K562 (cell line): ENCODE results near the gene AUNIP. TPM values are rescaled to one million over a fixed set of nuclear protein-coding genes. Genes with fewer than 3 reads are reported as not detected.

ENCODE experiments used
- ARID1B ChIP-seq: fragments of 450-650 bp; IDR thresholded peaks from 2 replicates; pipeline ENCODE4 v1.6.1; 2016; ENCODE audit warnings: antibody characterized with exemption, mild to moderate bottlenecking, inconsistent platforms
- BCL6 ChIP-seq: fragments of 250-450 bp; sonication (Bioruptor Pico); IDR thresholded peaks from 2 replicates; pipeline ENCODE4 v1.4.0; 2020
- CTCFL ChIP-seq: IDR thresholded peaks from 2 replicates; pipeline ENCODE4 v1.6.1; 2011; ENCODE audit warnings: borderline replicate concordance, low read depth, mild to moderate bottlenecking, moderate library complexity, low read length; ENCODE audit not compliant: insufficient read depth, poor library complexity, severe bottlenecking
- EP300 ChIP-seq: IDR thresholded peaks from 2 replicates; pipeline ENCODE4 v1.6.1; 2012; ENCODE audit warnings: low read length, improper control_type of control experiment
- EZH2 ChIP-seq: IDR thresholded peaks from 2 replicates; pipeline ENCODE4 v1.6.1; 2012; ENCODE audit warnings: low read depth, mild to moderate bottlenecking, inconsistent platforms, low read length, borderline replicate concordance
- FOXJ2 ChIP-seq: fragments of 200-800 bp; sonication (Bioruptor generic); IDR thresholded peaks from 2 replicates; pipeline ENCODE4 v1.6.1; 2016; ENCODE audit warnings: missing genetic modification characterization, missing compliant biosample characterization
- FOXK2 ChIP-seq, 2 experiments: fragments of 450-650 bp; IDR thresholded peaks in 1 of 2; conservative IDR thresholded peaks in 1 of 2; 2 replicates each; pipeline ENCODE4 v1.6.1; 2016; ENCODE audit warnings: low read depth in 2 of 2, mild to moderate bottlenecking in 1 of 2
- HCFC1 ChIP-seq: IDR thresholded peaks from 2 replicates; pipeline ENCODE4 v1.6.1; 2012; ENCODE audit warnings: low read depth, low read length, improper control_type of control experiment
- LCOR ChIP-seq: sonication (generic); formaldehyde crosslinking; IDR thresholded peaks from 2 replicates; pipeline ENCODE4 v1.8.0; 2022; ENCODE audit warnings: mild to moderate bottlenecking, missing genetic modification reagents
- MAFK ChIP-seq: IDR thresholded peaks from 2 replicates; pipeline ENCODE4 v1.6.1; 2011; ENCODE audit warnings: low read length, improper control_type of control experiment
- RAD21 ChIP-seq, 2 experiments: fragments of 250-450 bp in 1 of 2; fragments of 450-650 bp in 1 of 2; sonication (Bioruptor Pico) in 1 of 2; formaldehyde crosslinking in 1 of 2; IDR thresholded peaks in 1 of 2; conservative IDR thresholded peaks in 1 of 2; 2 replicates each; pipeline versions ENCODE4 v1.4.0 to v1.8.0; 2020 to 2022; ENCODE audit warnings: mild to moderate bottlenecking in 2 of 2, moderate library complexity in 1 of 2
- RBM34 ChIP-seq: fragments of 200-400 bp; formaldehyde crosslinking; IDR thresholded peaks from 2 replicates; pipeline ENCODE4 v1.6.1; 2018; ENCODE audit warnings: low read length, borderline replicate concordance; ENCODE audit not compliant: insufficient read depth
- RCOR1 ChIP-seq, 2 experiments: IDR thresholded peaks; 2 replicates each; pipeline ENCODE4 v1.6.1; 2012; ENCODE audit warnings: low read depth in 2 of 2, low read length in 2 of 2, borderline replicate concordance in 1 of 2, improper control_type of control experiment in 1 of 2
- RFX7 ChIP-seq: fragments of 250-450 bp; sonication (Bioruptor Pico); IDR thresholded peaks from 2 replicates; pipeline ENCODE4 v1.5.1; 2021; ENCODE audit warnings: mild to moderate bottlenecking
- RHOXF2B ChIP-seq: fragments of 250-450 bp; sonication (Bioruptor Pico); conservative IDR thresholded peaks from 2 replicates; pipeline ENCODE4 v1.5.1; 2021
- SMARCE1 ChIP-seq: fragments of 450-650 bp; IDR thresholded peaks from 2 replicates; pipeline ENCODE4 v1.7.1; 2016; ENCODE audit warnings: mild to moderate bottlenecking
- SMC3 ChIP-seq: conservative IDR thresholded peaks from 2 replicates; pipeline ENCODE4 v1.6.1; 2011; ENCODE audit warnings: low read depth, low read length, improper control_type of control experiment; ENCODE audit not compliant: insufficient read depth
- ZBTB9 ChIP-seq: fragments of 450-650 bp; formaldehyde crosslinking; IDR thresholded peaks from 2 replicates; pipeline ENCODE4 v1.4.0; 2020; ENCODE audit warnings: mild to moderate bottlenecking, moderate library complexity
- ZFP36 ChIP-seq: fragments of 150-350 bp; IDR thresholded peaks from 2 replicates; pipeline ENCODE4 v1.6.1; 2018; ENCODE audit warnings: low read length, low read depth; ENCODE audit not compliant: partially characterized antibody
- polyA plus RNA-seq, 8 experiments: library from polyadenylated mRNA; depleted of rRNA in 4 of 8; stranded (reverse) in 5 of 8; unstranded in 3 of 8; fragments of >200 nt; fragmentation: Nextera tagmentation in 2 of 8; fragmentation: Illumina TruSeq in 1 of 8; extraction: Ambion mirVana in 2 of 8; extraction: Trizol in 1 of 8; gene quantifications; 2 replicates each; pipeline versions ENCODE4 v1.2.1 to v1.2.3, GENCODE V29; 2011 to 2014; ENCODE audit warnings: inconsistent platforms in 1 of 8, missing spikeins in 1 of 8
- total RNA-seq, 7 experiments: library from RNA; depleted of rRNA in 6 of 7; stranded (reverse); fragments of >200 nt in 6 of 7; fragmentation: Illumina TruSeq in 2 of 7; extraction: Trizol in 2 of 7; gene quantifications; 2 replicates each; pipeline versions ENCODE4 v1.2.1 to v1.2.3, GENCODE V29; 2011 to 2021; ENCODE audit warnings: low replicate concordance in 1 of 7
- TF ChIP-seq, protein P1 (sequence below): fragments of 250-450 bp; sonication (Bioruptor Pico); IDR thresholded peaks from 2 replicates; pipeline ENCODE4 v1.5.0; 2021; ENCODE audit warnings: mild to moderate bottlenecking, moderate library complexity

The AUNIP gene
- total and polyA plus RNA-seq, 9 of the 15 experiments (the other 6 are each of a cell fraction or from before 2014, with no cell fraction given): 12.1 to 53.8 (median 47.1) TPM

GRCh38 chr1:25796811-25797458 lies 62.3 kb downstream of the AUNIP start (continued):
- peak; percentile 58 to 86; a peak in 3 of 4 replicates for TF ChIP-seq RCOR1 (IDR thresholded peaks at IDR 0.05; ENCODE audit: borderline replicate concordance in 1 of 2, low read depth in 2 of 2, low read length in 2 of 2)
- TF ChIP-seq CTCFL: peak; percentile 63
- TF ChIP-seq ARID1B: no peak
- TF ChIP-seq HCFC1: no peak; the same call in 1 of the 2 replicates
- TF ChIP-seq RBM34: no peak
- TF ChIP-seq RHOXF2B: 0 out of 2 replicates have a peak, but pooled peaks have one; percentile 84
- no peak for TF ChIP-seq FOXK2 (conservative IDR thresholded peaks at IDR 0.05 in 1 of 2, IDR thresholded peaks at IDR 0.05 in 1 of 2; ENCODE audit: low read depth in 2 of 2)
- TF ChIP-seq MAFK: no peak
- 0 out of 2 replicates have a peak, but pooled peaks have one; percentile 12 for TF ChIP-seq EP300
- peak; percentile 34 for TF ChIP-seq ZFP36
- TF ChIP-seq, protein P1, sequence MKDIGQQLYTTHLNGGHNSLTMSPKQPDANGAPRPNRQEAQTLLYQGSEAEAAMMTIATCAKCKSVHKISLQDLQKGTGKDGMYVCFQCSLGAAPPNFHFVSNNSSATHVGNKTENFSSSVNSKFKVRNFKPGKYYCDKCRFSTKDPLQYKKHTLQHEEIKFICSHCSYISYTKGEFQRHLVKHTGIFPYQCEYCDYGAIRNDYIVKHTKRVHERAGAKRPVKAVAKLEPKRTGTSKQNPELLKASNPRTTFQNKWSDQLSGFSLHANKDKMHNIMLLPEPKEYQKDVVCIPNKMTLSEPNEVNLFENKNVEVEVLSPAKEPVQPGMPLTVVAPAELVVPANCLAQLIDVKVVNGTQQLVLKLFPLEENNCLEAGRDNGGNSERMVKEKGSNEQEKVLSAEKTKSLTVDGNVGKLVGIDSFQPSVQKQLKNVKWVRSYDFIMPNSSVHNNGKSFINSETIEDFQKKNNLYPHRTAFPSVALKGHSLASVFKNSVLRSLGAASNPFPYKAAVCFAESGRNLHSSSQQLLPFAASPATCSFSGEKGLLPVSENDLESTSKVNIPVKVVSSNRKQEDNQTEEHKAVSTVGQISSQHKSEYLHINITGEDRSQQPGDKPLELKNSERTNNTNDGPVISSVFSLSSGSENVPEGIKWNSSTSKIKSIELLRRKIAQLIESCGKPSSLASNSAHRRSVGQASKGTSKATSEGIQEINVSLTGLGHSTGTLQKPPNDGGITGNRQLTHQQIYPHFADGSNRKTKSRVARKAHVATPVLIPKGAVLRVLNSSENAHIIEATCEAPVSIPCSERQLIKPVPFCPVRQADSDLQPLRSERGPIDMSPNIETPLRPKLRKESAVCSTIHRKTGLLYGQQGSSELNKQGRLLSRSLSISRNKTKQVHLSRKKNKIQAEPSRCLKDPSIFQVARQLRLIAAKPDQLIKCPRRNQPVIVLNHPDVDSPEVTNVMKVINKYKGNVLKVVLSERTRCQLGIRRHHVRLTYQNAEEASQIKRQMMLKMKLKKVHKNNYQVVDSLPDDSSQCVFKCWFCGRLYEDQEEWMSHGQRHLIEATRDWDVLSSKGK (CRISPR knock-in tag): no peak
- peak; percentile 79; the same call in 1 of the 2 replicates for TF ChIP-seq LCOR
- peak; percentile 78 for TF ChIP-seq SMC3
- TF ChIP-seq SMARCE1: no peak
- TF ChIP-seq BCL6: no peak
- no peak for TF ChIP-seq FOXJ2 (tag)
- peak; percentile 88 to 97 for TF ChIP-seq RAD21 (CRISPR knock-in tag; conservative IDR thresholded peaks at IDR 0.05 in 1 of 2, IDR thresholded peaks at IDR 0.05 in 1 of 2)
- no peak for TF ChIP-seq ZBTB9 (CRISPR knock-in tag)
- TF ChIP-seq EZH2: no peak
- peak; percentile 65; the same call in 1 of the 2 replicates for TF ChIP-seq RFX7 (CRISPR knock-in tag)
